Stimulated activated CD8-positive, alpha-beta memory T cell treated with anti-CD3 and anti-CD28 coated beads, Interleukin-15, amount 100 ng/mL, for 24 hours (primary cell): ENCODE results near the gene XPO6.

Source experiments
- DNase-seq: peaks from one replicate; pipeline ENCODE4 v3.0.0-alpha.2; 2020; ENCODE audit warnings: low read depth

Gene XPO6

GRCh38 chr16:28089205-28089991 is 122.4 kb downstream of the XPO6 start:
- DNase-seq = no peak

GRCh38 chr16:28087675-28088300 is 124.0 kb downstream of the XPO6 start:
- no peak for DNase-seq

GRCh38 chr16:28087140-28087660 is 124.6 kb downstream of the XPO6 start:
- no peak for DNase-seq

GRCh38 chr16:28086186-28087139 is 125.3 kb downstream of the XPO6 start:
- no peak for DNase-seq

GRCh38 chr16:28085389-28086171 is 126.2 kb downstream of the XPO6 start:
- DNase-seq = no peak

GRCh38 chr16:28084209-28084608 is 127.6 kb downstream of the XPO6 start:
- no peak for DNase-seq

GRCh38 chr16:28082624-28083023 is 129.1 kb downstream of the XPO6 start:
- DNase-seq = no peak

- DNase-seq = no peak
These were observed 130.3 kb downstream of the XPO6 start for GRCh38 chr16:28081391-28081968.

GRCh38 chr16:28078261-28078660 is 133.5 kb downstream of the XPO6 start:
- no peak for DNase-seq

GRCh38 chr16:28073836-28074235 is 137.9 kb downstream of the XPO6 start:
- no peak for DNase-seq

GRCh38 chr16:28072087-28072486 is 139.7 kb downstream of the XPO6 start:
- no peak for DNase-seq

- no peak for DNase-seq
These were observed 141.6 kb downstream of the XPO6 start for GRCh38 chr16:28069971-28070794.

GRCh38 chr16:28068976-28069375 is 142.8 kb downstream of the XPO6 start:
- no peak for DNase-seq

GRCh38 chr16:28067604-28068379 is 144.0 kb downstream of the XPO6 start:
- no peak for DNase-seq

- DNase-seq = no peak
These were observed 147.0 kb downstream of the XPO6 start for GRCh38 chr16:28064706-28065249.

- no peak for DNase-seq
These were observed 147.6 kb downstream of the XPO6 start for GRCh38 chr16:28064150-28064549.

- DNase-seq = no peak
These were observed 148.1 kb downstream of the XPO6 start, which contains the start of gene GSG1L for GRCh38 chr16:28063591-28064061. GSG1L (minus strand) TSS chr16:28063714; CDS start chr16:28063424, 290 bp downstream.

GRCh38 chr16:28062847-28063521 is 148.8 kb downstream of the XPO6 start:
- no peak for DNase-seq
